ENCODE measurements around the gene IMPA2.

IMPA2 gene

DNA sequence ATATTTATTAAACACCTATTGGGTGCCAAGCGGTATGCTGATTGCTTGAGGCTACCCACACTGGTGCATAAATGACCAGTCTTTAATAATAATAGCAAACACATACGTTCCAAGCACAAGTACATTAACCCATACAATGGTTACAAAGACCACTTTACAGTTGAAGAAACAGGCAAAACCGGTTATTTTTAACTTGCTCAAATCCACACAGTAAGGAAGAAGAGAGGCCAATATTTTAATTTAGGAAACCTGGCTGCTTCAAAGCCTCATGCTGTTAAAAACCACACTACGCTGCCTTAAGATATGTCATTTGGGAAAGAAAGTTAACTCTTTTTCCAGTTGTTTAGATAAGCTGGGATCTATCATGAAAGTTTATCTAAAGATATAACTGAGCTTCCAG, 2.4 kb upstream of the IMPA2 start:
- TF ChIP-seq CTCF (IDR thresholded peaks at IDR 0.05; ENCODE audit: low read depth, low read length), result no peak
- DNase-seq (ENCODE audit: extremely low read depth, low read depth), result no peak

DNA sequence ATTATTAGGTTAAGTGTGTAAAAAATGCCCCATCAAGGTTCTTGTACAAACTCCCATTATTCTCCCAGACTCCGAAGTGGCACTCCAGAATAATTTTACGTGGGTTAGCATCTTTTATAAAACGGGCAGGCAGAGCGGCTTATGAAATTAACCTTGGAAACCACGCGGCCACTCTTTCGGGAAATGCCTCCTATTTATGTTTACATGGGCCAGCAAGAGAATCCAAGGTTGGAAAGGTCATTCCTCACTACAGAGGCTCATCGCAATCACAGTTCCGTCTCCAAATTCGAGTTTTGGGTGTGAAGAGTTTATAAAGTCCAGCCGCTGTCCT, 1.2 kb upstream of the IMPA2 start:
- no peak for TF ChIP-seq CTCF (IDR thresholded peaks at IDR 0.05; ENCODE audit: low read depth, low read length)
- DNase-seq (ENCODE audit: extremely low read depth, low read depth), result no peak

DNA sequence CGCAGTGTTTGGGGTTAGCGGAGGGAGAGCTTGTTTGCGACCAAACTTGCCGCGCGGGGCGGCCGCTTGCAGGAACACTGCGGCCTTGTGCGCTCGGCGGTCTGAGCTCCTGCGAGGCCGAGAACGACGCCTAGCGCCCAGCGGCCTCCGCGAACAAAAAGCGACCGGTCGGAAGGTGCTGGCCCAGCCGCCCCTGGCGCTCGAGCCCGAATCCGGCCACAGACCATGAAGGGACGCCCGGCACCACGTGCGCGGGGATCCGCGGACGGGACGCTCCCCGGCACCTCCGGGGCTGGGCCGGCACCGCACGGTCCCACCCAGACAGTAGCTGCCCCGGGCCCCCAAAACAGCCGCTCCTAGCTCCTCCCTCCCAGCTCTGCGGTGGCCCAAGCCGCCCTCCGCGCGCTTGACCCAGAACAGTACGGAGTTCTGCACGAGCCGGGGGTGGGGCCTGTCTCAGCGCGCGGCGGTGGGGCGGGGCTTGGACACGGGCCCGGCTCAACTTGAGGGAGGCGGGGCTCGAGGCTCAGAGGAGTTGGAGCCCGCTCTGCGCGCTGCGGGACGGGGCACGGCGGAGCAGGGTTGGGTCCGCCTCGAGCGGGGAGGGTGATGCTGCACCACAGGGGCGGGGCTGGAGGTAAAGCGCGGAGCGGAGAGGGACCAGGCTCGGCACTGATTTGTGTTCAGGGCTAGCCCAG, 664 bp upstream of the IMPA2 start:
- peak; percentile 87 for DNase-seq (ENCODE audit: extremely low read depth, low read depth)
- peak; percentile 22 for TF ChIP-seq CTCF (IDR thresholded peaks at IDR 0.05; ENCODE audit: low read depth, low read length)

DNA sequence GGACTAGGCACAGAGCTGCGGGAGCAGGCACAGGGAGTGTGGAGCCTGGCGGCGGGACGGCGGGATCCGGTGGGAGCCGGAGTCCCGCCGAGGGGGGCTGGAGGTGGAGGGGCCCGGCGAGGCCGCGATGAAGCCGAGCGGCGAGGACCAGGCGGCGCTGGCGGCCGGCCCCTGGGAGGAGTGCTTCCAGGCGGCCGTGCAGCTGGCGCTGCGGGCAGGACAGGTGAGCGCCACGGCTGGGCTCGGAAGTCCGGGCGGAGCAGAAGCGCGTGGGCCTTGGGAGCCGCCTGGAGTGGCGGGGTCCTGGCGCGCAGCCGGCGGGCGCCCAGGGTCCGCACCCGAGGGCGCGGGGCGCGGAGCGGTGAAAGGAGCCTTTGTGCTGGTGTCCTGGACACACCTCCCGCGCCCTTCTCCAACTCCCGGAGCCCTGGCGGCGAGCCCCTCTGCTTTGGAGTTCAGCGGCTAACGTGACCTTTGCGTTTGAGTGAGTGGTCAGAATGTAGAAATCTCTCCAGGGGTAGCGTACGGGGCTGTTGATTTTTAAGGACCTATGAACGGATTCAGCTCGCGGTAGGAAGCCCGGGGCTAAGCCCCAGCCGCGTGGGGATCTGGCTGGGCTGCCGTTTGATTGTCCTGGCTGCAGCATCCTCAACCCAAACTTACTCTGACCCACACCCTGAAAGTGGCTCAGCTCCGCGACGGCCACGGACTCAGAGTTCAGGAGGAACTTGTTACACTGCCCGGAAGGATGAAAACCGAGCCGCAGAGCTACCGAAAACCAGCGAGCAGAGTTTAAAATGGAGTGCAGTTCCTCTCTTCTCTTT, 448 bp downstream of the IMPA2 start:
- DNase-seq (ENCODE audit: extremely low read depth, low read depth), result no peak

GRCh38 chr18:11982981-11983380, 1.7 kb downstream of the IMPA2 start:
- DNase-seq (ENCODE audit: extremely low read depth, low read depth), result no peak
- no peak for TF ChIP-seq CTCF (IDR thresholded peaks at IDR 0.05; ENCODE audit: low read depth, low read length)

More for the DNA sequence above, 448 bp downstream of the IMPA2 start:
- TF ChIP-seq CTCF (IDR thresholded peaks at IDR 0.05; ENCODE audit: low read depth, low read length), result no peak; the same call in 1 of the 2 replicates

DNA sequence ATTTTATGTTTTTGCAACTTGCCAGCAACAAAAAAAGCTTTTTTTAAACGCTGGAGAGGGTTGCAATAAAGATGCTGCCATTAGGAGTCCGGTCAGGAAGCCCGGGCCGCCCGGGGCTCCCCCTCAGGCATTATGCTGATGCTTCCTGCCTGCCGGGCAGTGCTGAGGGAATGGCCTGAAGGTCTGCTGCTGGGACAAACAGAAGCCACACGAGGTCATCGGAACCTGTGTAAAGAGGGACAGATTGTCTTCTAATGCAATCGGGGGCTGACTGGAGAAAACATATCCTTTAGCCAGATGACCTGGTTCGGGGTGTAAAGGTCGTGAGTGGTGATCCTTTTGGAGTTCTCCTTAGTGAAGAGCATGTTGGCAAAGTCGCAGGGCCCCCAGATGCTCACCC, 2.3 kb downstream of the IMPA2 start:
- DNase-seq (ENCODE audit: extremely low read depth, low read depth), result no peak
- TF ChIP-seq CTCF (IDR thresholded peaks at IDR 0.05; ENCODE audit: low read depth, low read length), result no peak

DNA sequence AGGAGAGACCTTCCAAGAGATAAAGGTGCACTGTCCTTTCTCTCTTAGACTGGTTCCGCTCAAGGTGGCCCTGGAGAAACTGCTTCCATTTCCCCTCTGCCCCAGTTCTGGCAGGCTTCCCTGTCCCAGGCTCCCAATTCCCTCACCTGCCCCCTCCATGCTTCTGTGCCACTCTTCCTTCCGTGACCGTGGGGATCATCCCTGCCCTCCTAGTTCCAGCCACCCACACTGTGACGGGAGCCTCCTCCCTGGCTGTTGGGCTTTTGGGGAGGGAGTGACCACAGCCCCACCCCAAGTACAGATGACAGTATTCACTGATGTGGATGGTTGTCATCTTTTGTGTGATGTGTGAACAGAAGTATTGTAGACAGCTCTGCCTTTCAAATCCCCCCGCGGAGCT, 2.8 kb downstream of the IMPA2 start:
- DNase-seq (ENCODE audit: extremely low read depth, low read depth), result no peak
- TF ChIP-seq CTCF (IDR thresholded peaks at IDR 0.05; ENCODE audit: low read depth, low read length), result no peak
